ENCODE results near the gene PDE3B.

DNA sequence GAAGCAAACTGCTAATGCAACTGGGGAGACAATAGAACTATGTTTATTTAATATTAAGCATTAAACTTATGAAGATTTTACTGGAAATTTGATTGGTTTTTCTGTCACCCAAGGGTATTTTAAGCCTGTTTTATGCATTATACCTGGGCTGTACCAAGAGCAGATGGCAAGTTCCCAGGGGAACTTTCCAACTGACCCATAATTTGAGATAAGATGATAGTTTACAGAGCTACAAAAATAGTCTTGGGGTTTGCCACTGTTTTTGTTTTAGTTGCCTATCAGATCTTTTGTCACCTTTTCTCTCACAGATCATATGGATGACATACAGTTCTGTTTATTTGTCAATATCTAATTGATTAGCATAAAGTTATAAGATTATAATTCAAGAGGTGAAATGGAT lies 43.9 kb downstream of the PDE3B start:
- TF ChIP-seq POLR2AphosphoS5 (IDR thresholded peaks at IDR 0.05; ENCODE audit: low read depth, low read length) (no peak), POLR2A (IDR thresholded peaks at IDR 0.05; ENCODE audit: low read depth, low read length) (no peak), TAF1 (IDR thresholded peaks at IDR 0.05; ENCODE audit: low read depth, low read length) (no peak), SPI1 (IDR thresholded peaks at IDR 0.05; ENCODE audit: low read depth, low read length) (no peak)

All from GM12891 (cell line).